Skin of body (tissue), 2 donors: ENCODE data around the gene EDA. TPM values are rescaled to one million over a fixed set of nuclear protein-coding genes. Genes with fewer than 3 reads are reported as not detected.

ENCODE experiments used
- DNase-seq: peaks from one replicate; lab custom pipeline; 2025; lab: John Stamatoyannopoulos, UW
- total RNA-seq: library from RNA; depleted of rRNA; stranded (reverse); fragments of >200 nt; gene quantifications from one replicate; pipeline ENCODE4 v1.2.3, GENCODE V29; 2014

Gene EDA
- total RNA-seq, 1 donor from 2014 or later, result 7.6 TPM

GRCh38 chrX:70026112-70026850, 410.4 kb downstream of the EDA start:
- DNase-seq, result no peak

GRCh38 chrX:70026851-70027200, 410.9 kb downstream of the EDA start:
- DNase-seq, result no peak

- DNase-seq, result peak; percentile 4
These were observed 413.9 kb downstream of the EDA start for GRCh38 chrX:70029863-70030262.

- DNase-seq, result peak; percentile 10
These were observed 414.4 kb downstream of the EDA start for GRCh38 chrX:70030301-70030767.

- no peak for DNase-seq
These were observed 416.9 kb downstream of the EDA start for GRCh38 chrX:70032792-70033191.

GRCh38 chrX:70033348-70034051, 417.6 kb downstream of the EDA start:
- no peak for DNase-seq

GRCh38 chrX:70034646-70035045, 418.7 kb downstream of the EDA start:
- DNase-seq, result no peak

- DNase-seq, result no peak
These were observed 422.6 kb downstream of the EDA start for GRCh38 chrX:70038515-70038914.

- no peak for DNase-seq
These were observed 423.0 kb downstream of the EDA start for GRCh38 chrX:70038951-70039350.

- DNase-seq, result no peak
These were observed 423.8 kb downstream of the EDA start for GRCh38 chrX:70039758-70040157.

GRCh38 chrX:70041993-70042392, 426.1 kb downstream of the EDA start:
- DNase-seq, result no peak

GRCh38 chrX:70042399-70043371, 426.8 kb downstream of the EDA start:
- DNase-seq, result no peak

- DNase-seq, result no peak
These were observed 427.8 kb downstream of the EDA start for GRCh38 chrX:70043685-70044084.

- no peak for DNase-seq
These were observed 428.8 kb downstream of the EDA start for GRCh38 chrX:70044541-70045245.

GRCh38 chrX:70046978-70047377, 431.1 kb downstream of the EDA start:
- DNase-seq, result no peak

GRCh38 chrX:70049406-70049805, 433.5 kb downstream of the EDA start:
- no peak for DNase-seq

GRCh38 chrX:70049925-70050324, 434.0 kb downstream of the EDA start, which contains the start of gene AWAT2:
Gene AWAT2 (minus strand): TSS chrX:70049938. CDS start chrX:70049932, 6 bp downstream.
- DNase-seq, result no peak

GRCh38 chrX:70052895-70053615, 437.1 kb downstream of the EDA start:
- DNase-seq, result no peak

GRCh38 chrX:70054391-70054790, 438.5 kb downstream of the EDA start:
- DNase-seq, result no peak

- DNase-seq, result no peak
These were observed 446.2 kb downstream of the EDA start, which contains the start of gene OTUD6A for GRCh38 chrX:70062076-70062475. Gene OTUD6A (plus strand): TSS chrX:70062457. CDS start chrX:70062525, 68 bp downstream.
